Fibroblast of the conjunctiva (primary cell): ENCODE data around the gene SAP130.

Experiments used
- DNase-seq: peaks from one replicate; pipeline ENCODE4 v3.0.0-alpha.2; 2010; ENCODE audit warnings: low read depth

SAP130 gene

DNA sequence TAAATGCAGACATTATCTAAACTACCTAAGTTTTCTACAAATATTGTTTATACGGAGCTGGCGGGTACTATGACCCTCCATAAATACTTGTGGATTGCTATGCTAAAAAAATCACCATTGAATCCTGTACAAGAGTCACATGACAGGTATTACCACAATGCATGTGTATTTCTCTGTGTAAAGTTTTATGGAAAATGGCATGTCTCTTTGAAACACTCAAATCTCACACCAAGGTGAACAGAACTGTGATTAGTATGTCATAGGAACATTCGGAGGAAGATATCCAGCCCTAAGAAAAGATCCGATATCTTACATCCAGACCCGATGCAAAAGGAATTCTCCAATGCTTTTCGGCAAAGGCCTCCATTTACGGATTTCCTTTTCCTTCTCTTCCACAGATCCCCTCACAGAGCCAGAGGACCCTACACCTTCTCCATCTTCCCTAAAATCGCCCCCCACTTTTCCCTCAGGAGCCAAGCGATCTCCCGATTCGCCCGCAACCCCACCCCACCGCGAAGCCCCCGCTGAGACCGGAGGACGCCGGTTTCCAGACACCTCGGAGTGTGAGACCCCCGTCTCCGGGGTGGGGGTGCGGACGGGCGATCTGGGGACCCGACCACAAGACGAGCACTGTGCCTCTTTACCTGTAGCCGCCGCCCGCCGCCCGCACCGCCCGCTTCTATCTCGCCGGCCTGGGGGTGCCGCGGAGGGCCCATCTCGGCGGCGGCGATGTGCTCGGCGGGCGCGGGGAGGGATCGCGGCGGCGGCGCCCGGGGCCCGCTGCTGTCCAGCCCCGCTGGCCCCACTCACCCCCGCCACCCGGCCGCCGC, 1.2 kb downstream of the SAP130 start:
- DNase-seq = no peak

- no peak for DNase-seq
Observed at GRCh38 chr2:128024816-128025215, 3.0 kb downstream of the SAP130 start.

DNA sequence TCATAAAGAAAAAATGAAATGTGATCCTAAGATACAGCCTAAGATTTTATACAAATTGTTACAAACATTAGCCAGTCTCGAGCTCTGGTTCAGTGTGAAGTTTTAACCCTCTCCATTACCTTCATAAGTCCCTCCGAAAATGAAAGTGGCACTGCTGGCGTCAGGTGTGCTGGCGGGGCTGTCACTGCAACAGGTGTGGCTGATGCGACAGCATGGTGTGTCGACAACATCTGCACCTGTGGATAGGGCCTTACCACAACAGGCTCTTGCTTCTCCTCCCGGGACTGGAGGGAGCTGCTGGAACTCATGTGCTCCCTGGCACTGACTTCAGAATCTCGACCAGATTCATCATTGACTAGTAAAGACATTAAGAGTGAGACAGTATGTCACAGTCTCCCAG, 10.3 kb downstream of the SAP130 start:
- DNase-seq = no peak

DNA sequence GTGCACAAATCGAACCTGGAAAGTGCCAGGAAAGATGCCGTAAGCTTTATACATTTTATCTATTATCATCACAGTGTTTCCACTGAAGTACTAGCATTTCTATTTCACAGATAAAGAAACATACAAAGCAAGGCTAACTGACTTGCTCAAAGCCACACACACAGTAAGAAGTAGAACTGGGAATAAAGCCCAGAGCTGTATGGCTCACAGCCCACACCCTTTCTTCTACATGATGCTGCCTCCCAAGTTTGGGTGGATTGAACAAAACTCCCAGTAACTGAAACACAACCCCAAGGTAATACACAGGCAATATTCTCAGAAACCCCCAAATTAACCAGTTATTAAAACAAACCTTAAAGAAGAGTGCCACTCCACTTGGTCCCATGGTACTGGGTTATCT, 11.2 kb downstream of the SAP130 start:
- peak; percentile 4 for DNase-seq

GRCh38 chr2:128012698-128013097, 15.2 kb downstream of the SAP130 start:
- DNase-seq = no peak

- DNase-seq = no peak
Observed at GRCh38 chr2:128008074-128008672, 19.7 kb downstream of the SAP130 start.

GRCh38 chr2:128004509-128004908, 23.4 kb downstream of the SAP130 start:
- DNase-seq = no peak

DNA sequence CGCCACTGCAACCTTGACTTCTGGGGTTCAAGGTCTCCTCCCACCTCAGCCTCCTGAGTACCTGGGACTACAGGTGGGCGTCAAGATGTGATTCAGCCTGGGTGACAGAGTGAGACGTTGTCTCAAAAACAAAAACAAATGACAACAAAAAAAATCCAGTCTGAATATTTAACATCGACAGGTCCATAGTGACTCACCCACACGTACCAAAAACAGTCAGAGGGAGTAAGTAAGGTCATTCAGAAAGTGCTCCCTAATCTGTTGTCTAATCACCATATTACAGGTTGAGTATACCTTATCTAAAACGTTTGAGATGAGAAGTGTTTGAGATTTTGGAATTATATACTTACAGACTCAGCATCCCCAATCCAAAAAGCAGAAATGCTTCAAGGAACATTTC, 24.4 kb downstream of the SAP130 start:
- no peak for DNase-seq

DNA sequence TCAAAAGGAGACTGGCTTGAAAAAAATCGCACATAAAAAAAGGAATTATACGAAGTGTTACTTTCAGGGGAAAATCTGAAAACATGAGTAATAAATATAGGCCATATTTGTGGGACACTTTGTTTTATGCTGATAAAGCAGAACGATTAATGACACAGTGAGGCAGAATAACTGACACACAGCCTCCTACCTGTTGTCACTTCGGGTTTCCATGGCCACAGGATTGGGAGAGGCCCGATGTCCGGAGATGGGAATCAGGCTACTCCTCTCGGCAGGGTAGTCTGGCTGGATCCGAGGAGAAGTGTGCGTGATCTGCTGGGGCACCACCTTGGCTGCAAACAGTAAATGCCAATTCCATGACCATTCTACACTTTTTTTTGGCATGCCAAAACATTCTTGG, 31.7 kb downstream of the SAP130 start:
- no peak for DNase-seq

GRCh38 chr2:127995725-127996124, 32.1 kb downstream of the SAP130 start:
- DNase-seq = no peak

GRCh38 chr2:127993659-127994058, 34.2 kb downstream of the SAP130 start:
- DNase-seq = no peak

DNA sequence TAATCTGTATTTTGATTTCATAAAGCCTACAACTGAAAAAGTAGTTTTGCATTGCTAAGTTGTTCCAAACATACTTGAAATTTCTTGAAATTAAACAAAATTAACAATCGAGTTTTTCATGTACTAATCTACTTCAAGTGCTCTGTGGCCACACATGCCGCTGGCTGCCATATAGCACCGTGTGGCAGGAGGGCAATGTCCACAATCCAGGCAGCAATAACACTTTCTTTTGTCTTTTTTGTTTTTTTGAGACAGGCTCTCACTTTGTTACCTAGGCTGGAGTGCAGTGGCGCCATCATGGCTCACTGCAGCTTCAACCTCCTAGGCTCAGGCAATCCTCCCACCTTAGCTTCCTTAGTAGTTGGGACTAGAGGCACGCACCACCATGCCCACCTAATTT, 36.1 kb downstream of the SAP130 start:
- no peak for DNase-seq

GRCh38 chr2:127986548-127987079, 41.2 kb downstream of the SAP130 start:
- DNase-seq = no peak

DNA sequence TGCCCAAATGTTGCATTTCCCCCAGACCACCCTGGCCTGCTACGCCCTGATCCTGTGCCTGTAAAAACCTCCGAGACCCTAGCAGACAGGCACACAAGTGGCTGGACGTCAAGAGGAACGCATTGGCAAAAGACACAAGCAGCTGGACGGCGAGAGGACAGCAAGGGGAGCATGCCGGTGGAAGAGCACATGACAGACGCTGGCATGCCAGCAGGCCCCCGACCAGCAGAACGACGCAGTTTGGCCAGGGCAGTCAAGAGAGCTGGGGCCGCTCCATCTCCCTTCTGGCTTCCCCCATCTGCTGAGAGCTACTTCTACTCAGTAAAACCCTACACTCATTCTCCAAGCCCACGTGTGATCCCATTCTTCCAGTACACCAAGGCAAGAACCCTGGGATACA, 42.1 kb downstream of the SAP130 start:
- no peak for DNase-seq

GRCh38 chr2:127985026-127985734, 42.7 kb downstream of the SAP130 start:
- DNase-seq = no peak

DNA sequence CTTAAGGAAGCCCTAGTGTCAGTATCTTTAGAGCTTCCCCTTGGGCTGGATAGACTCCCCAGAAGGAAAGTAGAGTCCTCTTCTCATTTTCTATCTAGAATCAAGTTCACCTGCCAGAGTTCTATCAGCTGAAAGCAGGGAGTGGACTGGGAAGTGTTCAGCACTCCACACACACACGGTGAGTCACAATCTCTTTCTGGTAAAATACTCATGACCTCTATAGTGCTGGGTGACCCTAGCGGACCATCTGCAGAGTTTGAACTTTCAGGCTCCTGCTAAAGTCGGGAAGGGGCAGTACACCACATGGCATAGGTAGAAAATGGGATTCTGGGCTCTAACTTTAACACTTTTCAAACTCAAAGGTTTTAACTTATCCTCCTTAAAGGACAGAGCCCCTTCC, 43.3 kb downstream of the SAP130 start:
- no peak for DNase-seq

- no peak for DNase-seq
Observed at GRCh38 chr2:127969446-127969845, 58.4 kb downstream of the SAP130 start.

DNA sequence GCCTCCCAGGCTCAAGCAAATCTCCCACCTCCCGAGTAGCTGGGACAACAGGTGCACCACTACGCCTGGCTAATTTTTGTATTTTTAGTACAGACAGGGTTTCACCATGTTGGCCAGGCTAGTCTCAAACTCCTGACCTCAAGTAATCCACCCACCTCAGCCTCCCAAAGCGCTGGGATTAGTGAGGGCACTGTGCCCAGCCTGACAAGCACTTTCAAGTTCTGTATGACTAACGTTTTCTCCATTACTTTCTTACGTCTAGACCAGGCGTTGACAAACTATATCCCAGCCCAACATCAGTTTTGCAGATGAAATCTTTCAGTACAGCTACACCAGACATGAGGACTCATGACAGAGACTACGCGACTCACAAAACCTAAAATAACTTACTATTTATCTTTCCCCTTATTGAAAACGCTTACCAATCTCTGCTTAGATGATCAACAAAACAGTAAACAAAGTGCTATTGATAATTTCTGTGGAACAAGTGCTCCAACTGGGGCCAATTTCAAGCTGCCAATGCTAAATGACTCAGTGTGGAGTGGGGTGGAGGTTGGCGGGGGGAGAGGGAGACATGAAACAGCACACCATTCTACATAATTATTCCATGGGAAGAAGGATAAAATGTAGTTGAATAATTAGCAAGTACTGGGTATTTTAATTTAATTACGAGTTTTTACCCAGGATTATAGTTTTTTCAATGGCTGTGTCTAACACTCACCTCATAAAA, 59.1 kb downstream of the SAP130 start:
- peak; percentile 12 for DNase-seq

DNA sequence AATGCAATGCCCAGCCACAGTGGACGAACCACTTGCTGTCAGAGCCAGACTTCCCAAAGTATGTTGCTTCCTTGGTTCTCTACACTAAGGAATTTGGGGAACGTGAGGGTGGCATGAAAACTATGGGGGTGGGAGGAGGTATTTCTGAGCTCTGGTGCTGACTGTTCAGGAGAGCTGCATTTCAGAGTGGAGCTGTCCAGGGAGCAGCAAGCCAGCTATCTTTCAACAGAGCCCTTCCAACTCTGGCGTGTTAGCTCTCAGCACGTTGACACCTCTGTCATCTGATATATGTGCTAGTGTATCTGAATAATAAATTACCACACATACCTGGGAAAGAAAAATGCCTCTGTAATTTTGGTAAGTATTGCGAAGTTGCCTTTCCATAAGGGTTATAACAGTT, 66.1 kb downstream of the SAP130 start:
- DNase-seq = no peak

DNA sequence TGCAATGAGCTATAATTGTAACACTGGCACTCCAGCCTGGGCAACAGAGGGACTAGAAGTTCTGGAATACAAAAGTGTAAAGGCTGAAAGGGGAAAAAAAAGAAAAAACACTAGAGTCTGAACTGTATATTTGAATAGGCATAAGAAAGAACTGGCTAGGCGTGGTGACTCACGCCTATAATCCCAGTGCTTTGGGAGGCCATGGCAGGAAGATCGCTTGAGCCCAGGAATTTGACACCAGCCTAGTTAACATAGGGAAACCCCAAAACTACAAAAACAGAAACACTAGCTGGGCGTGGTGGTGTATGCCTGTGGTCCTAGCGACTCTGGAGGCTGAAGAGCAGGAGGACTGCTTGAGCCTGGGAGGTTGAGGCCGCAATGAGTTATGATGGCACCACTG, 70.6 kb downstream of the SAP130 start:
- no peak for DNase-seq

GRCh38 chr2:127954857-127955256, 73.0 kb downstream of the SAP130 start:
- DNase-seq = no peak

GRCh38 chr2:127953849-127954248, 74.0 kb downstream of the SAP130 start:
- peak; percentile 17 for DNase-seq
